Endothelial cell of umbilical vein (primary cell): ENCODE results near the gene SMOC1. TPM values are rescaled to one million over a fixed set of nuclear protein-coding genes. Genes with fewer than 3 reads are reported as not detected.

Experiments
- BruUV-seq: library from RNA; stranded (reverse); fragments of 400-500 nt; replicated peaks from 2 replicates; lab custom pipeline; 2021; lab: Mats Ljungman, UMichigan
- CTCF ChIA-PET: fragments of 300-600, 350-600 bp; sonication (Branson Sonifier 250); formaldehyde crosslinking; loops from one replicate; lab custom pipeline; 2021; ENCODE audit warnings: antibody characterized with exemption, inconsistent platforms; lab: Charles Lee
- POLR2A ChIA-PET: fragments of 300-600, 350-600 bp; sonication (Branson Sonifier 250); formaldehyde crosslinking; loops from one replicate; lab custom pipeline; 2021; ENCODE audit warnings: antibody characterized with exemption, inconsistent platforms; lab: Charles Lee
- DNase-seq: peaks from one replicate; pipeline ENCODE4 v3.0.0-alpha.2; 2011; ENCODE audit warnings: low read depth, low spot score
- FAIRE-seq: peaks from 2 replicates; lab custom pipeline; 2011; peaks lifted over from hg19 to GRCh38; lab: Jason Lieb, UNC
- H2AFZ ChIP-seq: 2 replicates; pipeline ENCODE4 v1.6.0; 2012; ENCODE audit warnings: low read depth, low read length, control low read depth, inconsistent platforms
- H3K27ac ChIP-seq: 2 replicates; pipeline ENCODE4 v1.5.1; 2011; ENCODE audit warnings: low read depth, mild to moderate bottlenecking, control low read depth, low read length, moderate library complexity; ENCODE audit not compliant: insufficient read depth
- H3K27me3 ChIP-seq, 2 experiments: 2 replicates each; pipeline versions ENCODE4 v1.6.0 to v1.6.1; 2011; ENCODE audit warnings: low read length in 2 of 2, mixed read lengths in 1 of 2; ENCODE audit not compliant: control insufficient read depth in 2 of 2, insufficient read depth in 2 of 2
- H3K36me3 ChIP-seq, 2 experiments: 2 replicates in 1 of 2; 3 replicates in 1 of 2; pipeline ENCODE4 v1.5.1; 2011; ENCODE audit warnings: low read length in 2 of 2, mild to moderate bottlenecking in 1 of 2, moderate library complexity in 1 of 2; ENCODE audit not compliant: control insufficient read depth in 2 of 2, insufficient read depth in 2 of 2; ENCODE audit errors: extremely low read depth in 1 of 2
- H3K4me1 ChIP-seq: 3 replicates; pipeline ENCODE4 v1.5.1; 2011; ENCODE audit warnings: mild to moderate bottlenecking, low read length; ENCODE audit not compliant: control insufficient read depth, insufficient read depth; ENCODE audit errors: extremely low read depth
- H3K4me2 ChIP-seq: 2 replicates; pipeline ENCODE4 v1.6.1; 2011; ENCODE audit warnings: low read length, control low read depth, mixed read lengths; ENCODE audit not compliant: insufficient read depth
- H3K4me3 ChIP-seq, 3 experiments: fragments of 200-600 bp in 1 of 3; sonication (generic), shearing (Covaris generic) in 1 of 3; replicated peaks in 1 of 3; 2 replicates each; pipeline ENCODE4 v1.5.1; 2011 to 2016; ENCODE audit warnings: control low read depth in 3 of 3, low read length in 3 of 3, mild to moderate bottlenecking in 2 of 3, inconsistent platforms in 1 of 3, low read depth in 1 of 3, moderate library complexity in 1 of 3; ENCODE audit not compliant: insufficient read depth in 1 of 3
- H3K79me2 ChIP-seq: 2 replicates; pipeline ENCODE4 v1.6.0; 2012; ENCODE audit warnings: low read length, inconsistent platforms; ENCODE audit not compliant: control insufficient read depth, insufficient read depth
- H3K9ac ChIP-seq: replicated peaks from 2 replicates; pipeline ENCODE3; 2011; ENCODE audit warnings: low read length, control low read depth; ENCODE audit not compliant: insufficient read depth; ENCODE audit errors: extremely low read depth
- H3K9me1 ChIP-seq: replicated peaks from 3 replicates; pipeline ENCODE4 v1.6.0; 2011; ENCODE audit warnings: mild to moderate bottlenecking, low read length; ENCODE audit not compliant: control insufficient read depth, insufficient read depth; ENCODE audit errors: extremely low read depth
- H3K9me3 ChIP-seq: replicated peaks from 2 replicates; pipeline ENCODE4 v1.5.1; 2012; ENCODE audit warnings: low read length, inconsistent platforms; ENCODE audit not compliant: control insufficient read depth, insufficient read depth
- H4K20me1 ChIP-seq: replicated peaks from 2 replicates; pipeline ENCODE3; 2011; ENCODE audit warnings: mild to moderate bottlenecking, low read length; ENCODE audit not compliant: control insufficient read depth, insufficient read depth; ENCODE audit errors: extremely low read depth
- EZH2 ChIP-seq: IDR thresholded peaks from 2 replicates; pipeline ENCODE4 v1.6.1; 2012; ENCODE audit warnings: borderline replicate concordance, low read depth, mild to moderate bottlenecking, moderate library complexity, low read length, inconsistent platforms; ENCODE audit not compliant: severe bottlenecking
- FOS ChIP-seq: IDR thresholded peaks from 2 replicates; pipeline ENCODE4 v1.6.1; 2011; ENCODE audit warnings: mild to moderate bottlenecking, low read length, moderate library complexity, borderline replicate concordance; ENCODE audit not compliant: insufficient read depth
- JUN ChIP-seq: IDR thresholded peaks from 2 replicates; pipeline ENCODE4 v1.6.1; 2011; ENCODE audit warnings: borderline replicate concordance, low read depth; ENCODE audit not compliant: insufficient read length, insufficient read depth
- MYC ChIP-seq: IDR thresholded peaks from one replicate; pipeline ENCODE4 v1.6.1; 2011; ENCODE audit warnings: mild to moderate bottlenecking, low read depth, low read length
- POLR2A ChIP-seq: IDR thresholded peaks from 2 replicates; pipeline ENCODE4 v1.6.1; 2012; ENCODE audit warnings: low read depth, mild to moderate bottlenecking, control low read depth, low read length
- POLR2AphosphoS5 ChIP-seq: IDR thresholded peaks from 2 replicates; pipeline ENCODE4 v1.6.1; 2012; ENCODE audit warnings: low read depth, mild to moderate bottlenecking, control low read depth, low read length, moderate library complexity; ENCODE audit not compliant: insufficient read depth
- dilution Hi-C: fragments of 300-500 bp; cut with MboI; formaldehyde crosslinking; loops from one replicate; pipeline ENCODE4 v1.15.0; 2019; ENCODE audit warnings: low sequenced_read_pairs; ENCODE audit not compliant: extremely low pct_ligation_motif_present
- intact Hi-C: fragments of 100-400 bp; cut with micrococcal nuclease; formaldehyde crosslinking; loops from one replicate; pipeline ENCODE4 v1.10.0; 2022
- polyA plus RNA-seq, 4 experiments: library from polyadenylated mRNA; depleted of rRNA in 3 of 4; stranded (reverse) in 3 of 4; unstranded in 1 of 4; fragments of >200 nt; gene quantifications; 2 replicates each; pipeline versions ENCODE4 v1.2.1 to v1.2.3, GENCODE V29; 2011 to 2012; ENCODE audit warnings: missing spikeins in 1 of 4
- total RNA-seq: library from RNA; stranded (reverse); gene quantifications from 2 replicates; pipeline ENCODE4 v1.2.3, GENCODE V29; 2021
- TF ChIP-seq, protein P1 (sequence below): IDR thresholded peaks from 2 replicates; pipeline ENCODE4 v1.6.1; 2011; ENCODE audit not compliant: insufficient read depth, insufficient read length
- TF ChIP-seq, protein P2 (sequence below), 2 donors: IDR thresholded peaks; 1 replicate in 1 of 2; 2 replicates in 1 of 2; pipeline ENCODE4 v1.5.1; 2011; ENCODE audit warnings: low read length in 2 of 2, mild to moderate bottlenecking in 2 of 2, moderate library complexity in 2 of 2, control low read depth in 1 of 2, inconsistent platforms in 1 of 2, low read depth in 1 of 2; ENCODE audit not compliant: insufficient read depth in 1 of 2; ENCODE audit errors: extremely low read depth in 1 of 2

The SMOC1 gene
- total and polyA plus RNA-seq, 2 donors (not counting 3 experiments of a cell fraction or from before 2014, with no cell fraction given): 0.97 to 1.1 TPM

DNA sequence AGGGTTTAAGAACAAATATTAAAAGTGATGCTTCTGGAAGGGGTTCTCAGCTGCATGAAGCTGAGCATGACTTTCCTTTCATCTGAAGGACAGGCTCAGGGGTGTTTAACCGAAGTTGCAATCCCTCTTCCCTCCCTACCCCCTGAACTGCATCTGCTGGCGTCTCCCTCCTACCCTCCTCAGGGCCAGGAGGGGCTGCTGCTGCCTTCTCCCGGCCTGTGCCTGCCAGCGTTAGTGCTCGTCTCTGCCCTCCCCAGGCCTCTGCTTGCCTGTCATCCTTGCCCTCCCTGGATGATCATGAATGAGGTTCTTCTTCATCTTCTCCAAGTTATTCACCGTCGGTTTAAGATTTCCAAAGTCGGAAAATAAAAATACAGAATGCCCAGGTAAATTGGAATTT is 12.2 kb downstream of the SMOC1 start:
- intact Hi-C loops (no loop called here), dilution Hi-C loops (no loop called here)

More for the DNA sequence above, 12.2 kb downstream of the SMOC1 start:
- no peak overlapping the region for H3K27ac ChIP-seq
- peaks cover 0 to 2% of the 10 kb centered on the region in 2 experiments for H3K27me3 ChIP-seq
- no peak overlapping the region for H3K4me3 ChIP-seq
- no peaks in the 10 kb centered on the region for H3K36me3 ChIP-seq
- H3K9ac ChIP-seq: no peak overlapping the region
- no peaks in the 10 kb centered on the region for H4K20me1 ChIP-seq
- H3K79me2 ChIP-seq: no peaks in the 10 kb centered on the region
- ChIA-PET CTCF (no interaction called here), POLR2A (no interaction called here)
- no peaks in the 10 kb centered on the region for H3K9me3 ChIP-seq
- H3K4me1 ChIP-seq: no peaks in the 10 kb centered on the region
- H3K4me2 ChIP-seq: no peak overlapping the region
- no peak overlapping the region for H2AFZ ChIP-seq
- DNase-seq (no peak), FAIRE-seq (no peak)
- no peaks in the 10 kb centered on the region for H3K9me1 ChIP-seq
- no peak for TF ChIP-seq EZH2
- TF ChIP-seq MYC: no peak
- TF ChIP-seq, protein P1, sequence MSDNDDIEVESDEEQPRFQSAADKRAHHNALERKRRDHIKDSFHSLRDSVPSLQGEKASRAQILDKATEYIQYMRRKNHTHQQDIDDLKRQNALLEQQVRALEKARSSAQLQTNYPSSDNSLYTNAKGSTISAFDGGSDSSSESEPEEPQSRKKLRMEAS: no peak
- TF ChIP-seq FOS: no peak
- TF ChIP-seq POLR2A: no peak
- TF ChIP-seq, protein P2, sequence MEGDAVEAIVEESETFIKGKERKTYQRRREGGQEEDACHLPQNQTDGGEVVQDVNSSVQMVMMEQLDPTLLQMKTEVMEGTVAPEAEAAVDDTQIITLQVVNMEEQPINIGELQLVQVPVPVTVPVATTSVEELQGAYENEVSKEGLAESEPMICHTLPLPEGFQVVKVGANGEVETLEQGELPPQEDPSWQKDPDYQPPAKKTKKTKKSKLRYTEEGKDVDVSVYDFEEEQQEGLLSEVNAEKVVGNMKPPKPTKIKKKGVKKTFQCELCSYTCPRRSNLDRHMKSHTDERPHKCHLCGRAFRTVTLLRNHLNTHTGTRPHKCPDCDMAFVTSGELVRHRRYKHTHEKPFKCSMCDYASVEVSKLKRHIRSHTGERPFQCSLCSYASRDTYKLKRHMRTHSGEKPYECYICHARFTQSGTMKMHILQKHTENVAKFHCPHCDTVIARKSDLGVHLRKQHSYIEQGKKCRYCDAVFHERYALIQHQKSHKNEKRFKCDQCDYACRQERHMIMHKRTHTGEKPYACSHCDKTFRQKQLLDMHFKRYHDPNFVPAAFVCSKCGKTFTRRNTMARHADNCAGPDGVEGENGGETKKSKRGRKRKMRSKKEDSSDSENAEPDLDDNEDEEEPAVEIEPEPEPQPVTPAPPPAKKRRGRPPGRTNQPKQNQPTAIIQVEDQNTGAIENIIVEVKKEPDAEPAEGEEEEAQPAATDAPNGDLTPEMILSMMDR (IDR thresholded peaks at IDR 0.05; ENCODE audit: extremely low read depth in 1 of 2, insufficient read depth in 1 of 2, low read depth in 1 of 2, low read length in 2 of 2): no peak
- no peak for TF ChIP-seq JUN
- no peak for TF ChIP-seq POLR2AphosphoS5
- no TSS peak for BruUV-seq
